Stimulated activated CD4-positive, alpha-beta T cell treated with anti-CD3 and anti-CD28 coated beads, Interleukin-4, amount 100 ng/mL, for 1 hour (primary cell): Measurements from ENCODE around the gene CATSPERE.
"Not testable (repeated sequence)": the region's sequence is repeated elsewhere in the genome, so short reads cannot be mapped to it uniquely, and the experiment has no call there.

Source experiments
- DNase-seq: peaks from one replicate; pipeline ENCODE4 v3.0.0-alpha.2; 2020

The CATSPERE gene

GRCh38 chr1:244666672-244667418 lies 205.8 kb downstream of the CATSPERE start:
- DNase-seq = not testable (repeated sequence)

DNA sequence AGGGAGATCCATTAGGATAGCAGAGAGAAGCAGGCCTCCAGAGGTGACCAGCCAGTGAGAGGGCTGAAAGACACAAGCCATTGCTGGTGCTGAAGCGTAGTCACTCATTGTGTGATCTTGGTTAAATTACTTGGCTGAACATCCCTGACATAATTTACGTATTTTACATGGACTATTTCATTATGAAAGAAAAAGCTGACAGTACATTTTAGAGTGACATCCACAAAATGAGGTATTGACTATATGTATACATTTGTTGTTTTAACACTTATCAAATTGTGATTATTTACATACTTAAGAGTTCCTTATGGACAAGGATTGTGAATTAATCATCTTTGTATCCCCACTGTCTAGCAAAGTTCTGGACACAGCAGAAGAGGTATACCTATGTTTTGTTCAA lies 206.7 kb downstream of the CATSPERE start:
- no peak for DNase-seq

- DNase-seq = no peak
Observed at GRCh38 chr1:244672946-244673682, 212.0 kb downstream of the CATSPERE start.

GRCh38 chr1:244674446-244674845 lies 213.4 kb downstream of the CATSPERE start:
- no peak for DNase-seq

DNA sequence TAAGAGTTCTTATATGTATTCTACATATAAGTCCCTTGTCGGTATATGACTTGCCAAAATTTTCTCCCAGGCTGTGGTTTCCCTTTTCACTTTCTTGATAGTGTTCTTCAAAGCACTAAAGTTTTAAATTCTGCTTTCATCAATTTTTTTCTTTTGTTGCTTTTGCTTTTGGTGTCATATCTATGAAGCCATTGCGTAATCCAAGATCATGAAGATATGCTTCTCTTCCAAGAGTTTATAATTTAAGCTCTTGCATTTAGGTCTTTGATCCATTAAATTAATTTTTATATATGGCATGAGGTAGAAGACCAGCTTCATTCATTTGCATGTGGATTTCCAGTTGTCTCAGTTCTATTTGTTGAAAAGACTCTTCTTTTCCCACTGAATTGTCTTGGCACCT lies 214.1 kb downstream of the CATSPERE start:
- DNase-seq = no peak

- no peak for DNase-seq
Observed at GRCh38 chr1:244678697-244679096, 217.6 kb downstream of the CATSPERE start.

DNA sequence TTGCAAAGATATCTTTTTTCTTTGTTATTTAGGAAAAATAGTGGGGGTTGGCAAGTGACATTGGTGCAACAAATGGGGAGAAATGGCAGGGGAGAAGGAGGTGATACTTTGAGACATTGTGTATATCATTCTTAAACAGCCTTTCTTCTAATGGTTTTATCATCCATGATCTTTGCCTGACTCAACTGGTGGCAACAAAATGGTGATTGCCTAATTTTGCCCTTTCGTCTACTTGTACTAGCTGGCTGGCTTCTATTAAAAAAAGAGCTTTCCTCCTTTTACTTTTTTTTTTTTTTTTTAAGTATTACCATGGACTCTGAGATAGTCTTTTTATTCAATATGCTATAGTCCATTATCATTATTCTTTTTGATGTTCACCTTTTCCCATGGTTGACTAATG lies 219.6 kb downstream of the CATSPERE start:
- no peak for DNase-seq

- DNase-seq = not testable (repeated sequence)
Observed at GRCh38 chr1:244682087-244682486, 221.0 kb downstream of the CATSPERE start.
